AG04450 (cell line): Measurements from ENCODE around the gene STEAP3. TPM values are rescaled to one million over a fixed set of nuclear protein-coding genes. Genes with fewer than 3 reads are reported as not detected.

Source experiments
- CTCF ChIA-PET: fragments of 300-600, 350-600 bp; formaldehyde crosslinking; extraction: SDS; loops from one replicate; lab custom pipeline; 2022; ENCODE audit warnings: antibody characterized with exemption, inconsistent platforms; lab: Charles Lee
- POLR2A ChIA-PET: fragments of 350-600 bp; formaldehyde crosslinking; extraction: SDS; loops from one replicate; lab custom pipeline; 2021; ENCODE audit warnings: antibody characterized with exemption, inconsistent platforms; lab: Yijun Ruan, JAX
- DNase-seq: peaks from one replicate; pipeline ENCODE4 v3.0.0-alpha.2; 2011; ENCODE audit warnings: low read depth, low spot score
- H3K27ac ChIP-seq: one replicate; pipeline ENCODE4 v1.5.1; 2012; ENCODE audit warnings: low read depth, low read length, control low read depth
- H3K27me3 ChIP-seq: one replicate; pipeline ENCODE4 v1.6.0; 2012; ENCODE audit warnings: low read length; ENCODE audit not compliant: control insufficient read depth, insufficient read depth
- H3K4me3 ChIP-seq: 2 replicates; pipeline ENCODE4 v1.5.1; 2011; ENCODE audit warnings: mild to moderate bottlenecking, low read depth, low read length, control low read depth
- H3K9me3 ChIP-seq: 2 replicates; pipeline ENCODE4 v1.5.1; 2012; ENCODE audit warnings: low read length; ENCODE audit not compliant: control insufficient read depth, insufficient read depth
- CTCF ChIP-seq: IDR thresholded peaks from 2 replicates; pipeline ENCODE4 v1.5.1; 2011; ENCODE audit warnings: low read depth, low read length, control low read depth, inconsistent platforms
- polyA plus RNA-seq: library from polyadenylated mRNA; depleted of rRNA; stranded (reverse); fragments of >200 nt; gene quantifications from 2 replicates; pipeline ENCODE4 v1.2.3, GENCODE V29; 2011

Gene STEAP3
- polyA plus RNA-seq, 1 experiment: 34.3 TPM

GRCh38 chr2:119301413-119301812 is 77.8 kb downstream of the STEAP3 start:
- Histone ChIP-seq H3K9me3 (no peaks in the 10 kb centered on the region), H3K27ac (no peak overlapping the region), H3K4me3 (no peak overlapping the region), H3K27me3 (no peaks in the 10 kb centered on the region)
- TF ChIP-seq CTCF: no peak
- no peak for DNase-seq
- CTCF ChIA-PET: interaction anchor here (0.6 to 3.2 kb wide), 5 partner anchors 10 to 420 kb away, joined by 3 to 24 read pairs (median 4); no protein-coding TSS in a partner anchor
- POLR2A ChIA-PET: no interaction called here

GRCh38 chr2:119304847-119305246 is 81.2 kb downstream of the STEAP3 start:
- Histone ChIP-seq H3K9me3 (no peaks in the 10 kb centered on the region), H3K27me3 (no peaks in the 10 kb centered on the region), H3K27ac (no peak overlapping the region), H3K4me3 (no peak overlapping the region)
- TF ChIP-seq CTCF: no peak
- no peak for DNase-seq
- POLR2A ChIA-PET: no interaction called here
- CTCF ChIA-PET: interaction anchor here (0.6 to 1.5 kb wide), 2 partner anchors 13 to 1012 kb away, joined by 4 to 5 read pairs; no protein-coding TSS in a partner anchor

- DNase-seq: no peak
- H3K4me3 ChIP-seq: no peak overlapping the region
- ChIA-PET POLR2A (no interaction called here), CTCF (interaction anchor here (0.6 to 1.5 kb wide), 2 partner anchors 14 to 1013 kb away, joined by 4 to 5 read pairs; no protein-coding TSS in a partner anchor)
- H3K9me3 ChIP-seq: no peaks in the 10 kb centered on the region
- no peak for TF ChIP-seq CTCF
- H3K27ac ChIP-seq: no peak overlapping the region
- H3K27me3 ChIP-seq: no peaks in the 10 kb centered on the region
Measured at GRCh38 chr2:119305497-119306195, 82.0 kb downstream of the STEAP3 start.

DNA sequence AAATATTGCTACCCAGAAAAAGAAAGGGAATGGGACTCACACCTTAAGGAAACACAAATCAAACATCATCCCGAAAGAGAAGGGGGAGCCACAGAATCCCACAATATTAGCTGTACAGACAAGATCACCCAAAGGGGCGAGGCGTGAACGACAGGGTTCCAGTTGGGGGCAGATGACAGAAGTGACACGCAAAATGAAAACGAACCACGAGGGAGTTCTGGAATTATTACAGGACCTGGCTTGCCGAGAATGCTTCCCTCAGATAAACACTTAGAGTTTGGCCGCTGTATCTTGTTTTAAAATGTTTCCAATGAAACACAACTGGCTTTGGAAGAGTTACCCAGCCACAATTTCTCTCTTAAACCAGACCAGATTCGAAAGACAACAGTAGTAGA is 82.6 kb downstream of the STEAP3 start:
- Histone ChIP-seq H3K4me3 (no peak overlapping the region), H3K27ac (no peak overlapping the region), H3K9me3 (no peaks in the 10 kb centered on the region), H3K27me3 (no peaks in the 10 kb centered on the region)
- no peak for TF ChIP-seq CTCF
- ChIA-PET POLR2A (no interaction called here), CTCF (interaction anchor here (1.5 kb wide), 1 partner anchor 15 kb away, joined by 4 read pairs; no protein-coding TSS in a partner anchor)
- no peak for DNase-seq

DNA sequence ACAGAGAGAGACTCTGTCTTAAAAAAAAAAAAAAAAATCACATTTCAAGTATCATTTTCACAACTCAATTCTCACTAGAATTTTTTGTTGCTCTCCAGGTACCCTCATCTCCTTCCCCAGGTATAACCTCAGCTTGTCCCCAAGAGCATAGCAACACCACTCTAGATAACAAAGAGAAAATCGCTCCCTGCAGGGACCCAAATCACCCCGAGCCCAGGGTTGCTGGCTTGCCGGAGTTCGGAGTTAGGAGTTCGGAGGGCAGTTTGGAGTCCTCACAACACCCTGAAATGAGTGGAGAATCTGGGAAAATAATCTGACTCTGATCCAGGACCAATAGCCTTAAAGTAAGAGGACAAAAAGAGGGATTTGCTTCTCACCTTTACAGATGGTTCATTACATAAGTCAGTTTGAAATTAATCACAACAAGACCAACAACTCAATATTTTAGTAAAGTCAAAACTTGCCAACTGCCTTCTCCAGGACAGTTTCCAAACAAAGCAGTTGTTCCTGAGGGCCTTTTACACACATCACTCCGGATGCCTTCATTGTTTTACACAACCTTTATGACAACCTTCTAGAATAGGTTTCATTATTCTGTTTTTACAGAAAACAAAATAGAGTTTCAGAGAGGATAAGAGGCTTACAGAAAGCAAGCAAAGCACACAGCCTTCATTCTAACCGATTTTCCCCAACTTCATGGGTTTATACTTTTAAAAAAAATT is 83.9 kb downstream of the STEAP3 start:
- ChIA-PET CTCF (no interaction called here), POLR2A (no interaction called here)
- H3K4me3 ChIP-seq: no peak overlapping the region
- no peaks in the 10 kb centered on the region for H3K27me3 ChIP-seq
- TF ChIP-seq CTCF: no peak
- H3K27ac ChIP-seq: no peak overlapping the region
- no peak for DNase-seq
- H3K9me3 ChIP-seq: no peaks in the 10 kb centered on the region
